HepG2 (cell line): ENCODE measurements around the gene TUBB4B. TPM values are rescaled to one million over a fixed set of nuclear protein-coding genes. Genes with fewer than 3 reads are reported as not detected.
A peak's percentile ranks its signal among the peaks of the same experiment; 100 is the strongest.

Source experiments
- ATAC-seq: fragments of 200-7000 bp; cut with Tn5 transposase; 3 replicates; pipeline ENCODE4 v1.9.1; 2020; ENCODE audit warnings: mild to moderate bottlenecking, moderate library complexity
- BruUV-seq: library from RNA; stranded (reverse); fragments of 400-500 nt; replicated peaks from 2 replicates; lab custom pipeline; 2021; lab: Mats Ljungman, UMichigan
- CTCF ChIA-PET: fragments of 300-600 bp; formaldehyde crosslinking; extraction: SDS; loops from one replicate; lab custom pipeline; 2021; ENCODE audit warnings: low total read pairs, inconsistent platforms, low intra/inter-chr PET ratio; lab: Yijun Ruan, JAX
- POLR2A ChIA-PET: fragments of 350-600 bp; sonication (Branson Sonifier 250); formaldehyde crosslinking; loops from one replicate; lab custom pipeline; 2020; ENCODE audit warnings: antibody characterized with exemption, inconsistent platforms; lab: Yijun Ruan, JAX
- DNase-seq: peaks from one replicate; pipeline ENCODE4 v3.0.0-alpha.2; 2015; ENCODE audit warnings: low spot score
- FAIRE-seq: peaks from 3 replicates; lab custom pipeline; 2011; peaks lifted over from hg19 to GRCh38; lab: Jason Lieb, UNC
- H2AFZ ChIP-seq: one replicate; pipeline ENCODE4 v1.6.1; 2011; ENCODE audit warnings: low read length, inconsistent platforms
- H3K27ac ChIP-seq: fragments of 300-600 bp; 3 replicates; pipeline ENCODE4 v1.8.0; 2011; ENCODE audit warnings: mixed run types, mild to moderate bottlenecking, mixed read lengths, low read length, inconsistent platforms; ENCODE audit not compliant: insufficient read depth; ENCODE audit errors: extremely low read length
- H3K27me3 ChIP-seq, 2 experiments: fragments of 200-600 bp in 1 of 2; 2 replicates in 1 of 2; 3 replicates in 1 of 2; pipeline versions ENCODE4 v1.6.0 to v1.8.0; 2011; ENCODE audit warnings: low read length in 2 of 2, mild to moderate bottlenecking in 2 of 2, moderate library complexity in 2 of 2, inconsistent platforms in 1 of 2; ENCODE audit not compliant: insufficient read depth in 2 of 2, control insufficient read depth in 1 of 2
- H3K36me3 ChIP-seq, 2 experiments: fragments of 200-600 bp in 1 of 2; replicated peaks in 1 of 2; 2 replicates in 1 of 2; 3 replicates in 1 of 2; pipeline versions ENCODE4 v1.5.1 to v1.8.0; 2011; ENCODE audit warnings: low read length in 2 of 2, inconsistent platforms in 1 of 2; ENCODE audit not compliant: insufficient read depth in 2 of 2, control insufficient read depth in 1 of 2
- H3K4me1 ChIP-seq: 2 replicates; pipeline ENCODE4 v1.5.1; 2012; ENCODE audit warnings: low read length, inconsistent platforms; ENCODE audit not compliant: insufficient read depth
- H3K4me2 ChIP-seq: 2 replicates; pipeline ENCODE4 v1.6.0; 2011; ENCODE audit warnings: low read depth, low read length, inconsistent platforms
- H3K4me3 ChIP-seq, 3 experiments: fragments of 200-600 bp in 1 of 3; sonication (generic), shearing (Covaris generic) in 1 of 3; replicated peaks in 1 of 3; 2 replicates each; pipeline ENCODE4 v1.5.1; 2011 to 2016; ENCODE audit warnings: low read length in 3 of 3, inconsistent platforms in 2 of 3, low read depth in 2 of 3, mild to moderate bottlenecking in 2 of 3, control low read depth in 1 of 3, mixed read lengths in 1 of 3; ENCODE audit not compliant: insufficient read depth in 1 of 3
- H3K79me2 ChIP-seq: one replicate; pipeline ENCODE4 v1.6.1; 2011; ENCODE audit warnings: low read length, inconsistent platforms; ENCODE audit not compliant: insufficient read depth
- H3K9ac ChIP-seq: 2 replicates; pipeline ENCODE4 v1.6.0; 2011; ENCODE audit warnings: mild to moderate bottlenecking, low read depth, low read length, inconsistent platforms; ENCODE audit not compliant: insufficient read depth
- H3K9me3 ChIP-seq: 2 replicates; pipeline ENCODE4 v1.5.1; 2012; ENCODE audit warnings: mild to moderate bottlenecking, low read length
- H4K20me1 ChIP-seq: 2 replicates; pipeline ENCODE4 v1.6.0; 2011; ENCODE audit warnings: inconsistent platforms, mild to moderate bottlenecking, low read length, moderate library complexity; ENCODE audit not compliant: insufficient read depth
- ARHGAP35 ChIP-seq: sonication (generic); formaldehyde crosslinking; IDR thresholded peaks from 2 replicates; pipeline ENCODE4 v1.9.0; 2022; ENCODE audit warnings: mild to moderate bottlenecking, inconsistent platforms, moderate library complexity, missing genetic modification reagents, borderline replicate concordance
- ZBTB20 ChIP-seq: sonication (generic); formaldehyde crosslinking; IDR thresholded peaks from 2 replicates; pipeline ENCODE4 v1.8.1; 2023; ENCODE audit warnings: missing genetic modification reagents, low read depth, mild to moderate bottlenecking, borderline replicate concordance
- ZBTB38 ChIP-seq: sonication (generic); formaldehyde crosslinking; IDR thresholded peaks from 2 replicates; pipeline ENCODE4 v1.5.1; 2020; ENCODE audit warnings: mild to moderate bottlenecking, missing genetic modification reagents
- ZNF136 ChIP-seq: sonication (generic); formaldehyde crosslinking; IDR thresholded peaks from 2 replicates; pipeline ENCODE4 v1.8.1; 2022; ENCODE audit warnings: low read depth, mild to moderate bottlenecking, moderate library complexity, missing genetic modification reagents
- ZNF24 ChIP-seq: fragments of 450-650 bp; IDR thresholded peaks from 2 replicates; pipeline ENCODE4 v1.6.1; 2017; ENCODE audit warnings: antibody characterized with exemption, mild to moderate bottlenecking
- ZNF720 ChIP-seq: sonication (generic); formaldehyde crosslinking; IDR thresholded peaks from 2 replicates; pipeline ENCODE4 v1.4.0; 2020; ENCODE audit warnings: missing genetic modification reagents
- WGBS: methylation state at CpG from one replicate; pipeline ENCODE4 v1.1.6; 2017; ENCODE audit warnings: low lambda C conversion rate; 5-methylcytosine and 5-hydroxymethylcytosine counted together
- in situ Hi-C: cut with HindIII; loops from 2 replicates; pipeline ENCODE4 v1.10.0; 2017; ENCODE audit warnings: low pct_unique_long_range_greater_than_20kb; ENCODE audit not compliant: extremely low pct_ligation_motif_present
- intact Hi-C: fragments of 100-400 bp; cut with micrococcal nuclease; formaldehyde crosslinking; loops from one replicate; pipeline ENCODE4 v1.10.0; 2022; ENCODE audit not compliant: unreplicated experiment
- polyA plus RNA-seq, 8 experiments: library from polyadenylated mRNA; depleted of rRNA in 3 of 8; stranded (reverse) in 7 of 8; unstranded in 1 of 8; fragments of >200 nt; fragmentation: Illumina TruSeq in 4 of 8; extraction: Trizol in 4 of 8; gene quantifications; 2 replicates each; pipeline versions ENCODE4 v1.2.1 to v1.2.3, GENCODE V29; 2011 to 2016; ENCODE audit warnings: low read depth in 4 of 8, missing spikeins in 1 of 8, mixed read lengths in 1 of 8; ENCODE audit not compliant: insufficient read depth in 1 of 8
- total RNA-seq, 5 experiments: library from RNA; depleted of rRNA; stranded (reverse); fragments of >200 nt; fragmentation: Illumina TruSeq; extraction: Trizol; gene quantifications; 2 replicates each; pipeline ENCODE4 v1.2.3, GENCODE V29; 2016; ENCODE audit warnings: low read depth in 1 of 5
- TF ChIP-seq, protein P1 (sequence below): sonication (generic); formaldehyde crosslinking; IDR thresholded peaks from 2 replicates; pipeline ENCODE4 v1.8.0; 2022; ENCODE audit warnings: missing genetic modification reagents, low read depth, mild to moderate bottlenecking, borderline replicate concordance
- TF ChIP-seq, protein P2 (sequence below): sonication (generic); formaldehyde crosslinking; IDR thresholded peaks from 2 replicates; pipeline ENCODE4 v1.4.0; 2020; ENCODE audit warnings: missing genetic modification reagents, mild to moderate bottlenecking, borderline replicate concordance

Gene TUBB4B
- total and polyA plus RNA-seq, 2 of the 13 experiments (the other 11 are each of a cell fraction or from before 2014, with no cell fraction given), result 182 to 412 TPM

DNA sequence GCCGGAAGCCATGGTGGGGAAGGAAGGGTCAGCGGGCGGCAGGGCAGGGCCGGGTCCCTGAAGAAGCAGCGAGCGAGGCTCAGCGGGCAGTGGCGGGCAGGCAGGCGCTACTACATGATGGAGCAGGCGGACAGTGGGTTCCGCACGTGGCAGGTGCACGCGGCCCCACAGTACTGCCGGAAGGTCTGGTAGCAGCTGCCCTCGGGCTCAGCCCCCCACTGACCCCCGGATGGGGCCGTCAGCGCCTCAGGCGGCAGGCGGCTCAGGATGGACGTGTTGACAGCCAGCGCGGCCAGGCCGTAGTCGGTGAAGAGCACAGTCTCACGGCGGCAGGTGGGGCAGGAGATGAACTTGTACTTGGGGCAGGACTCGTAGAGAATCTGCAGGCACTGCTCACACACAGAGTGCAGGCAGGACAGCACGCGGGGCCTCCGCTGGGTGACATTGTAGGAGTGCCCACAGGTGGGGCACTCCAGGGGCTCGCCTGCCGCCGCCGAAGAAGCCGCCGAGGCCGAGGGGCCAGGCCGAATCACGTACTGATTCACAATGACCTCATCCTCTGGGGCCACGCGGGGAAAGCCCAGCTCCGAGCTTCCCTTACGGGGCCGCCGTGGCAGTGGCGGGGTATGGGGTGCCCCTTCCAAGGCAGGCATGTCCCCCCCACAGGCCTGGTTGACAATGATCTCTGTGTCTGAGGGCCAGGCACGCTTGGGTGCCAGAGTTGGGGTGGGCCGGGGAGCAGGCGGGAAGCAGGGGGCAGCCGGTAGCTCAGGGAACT, 20.6 kb upstream of the TUBB4B start (continued):
- TF ChIP-seq ZBTB38, result peak; percentile 84
- TF ChIP-seq, all 625 proteins: peak for 13

DNA sequence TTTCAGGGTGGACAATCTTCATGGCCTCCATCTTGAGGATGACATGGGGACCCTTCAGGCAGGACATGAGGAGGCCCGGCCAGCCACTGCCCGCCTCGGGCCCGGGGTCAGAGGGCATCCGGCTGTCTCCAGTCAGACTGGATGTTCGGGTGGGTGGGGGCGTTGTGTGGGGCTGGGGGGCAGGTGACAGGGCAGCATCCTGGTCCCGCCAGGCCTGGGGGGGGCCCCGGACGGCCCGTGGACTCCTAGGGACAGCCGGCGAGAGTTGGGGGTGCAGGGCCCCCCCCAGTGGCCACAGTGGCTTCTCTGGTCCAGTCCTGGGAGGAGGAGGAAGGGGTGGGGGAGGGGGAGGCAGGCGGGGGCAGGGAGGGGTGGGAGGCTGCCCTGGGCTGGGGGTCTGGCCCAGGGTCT, 20.0 kb upstream of the TUBB4B start:
- Histone ChIP-seq H3K9ac (peak overlapping the region; percentile 57; the same call in 1 of the 2 replicates), H3K9me3 (no peaks in the 10 kb centered on the region), H2AFZ (no peak overlapping the region), H4K20me1 (peaks cover 4% of the 10 kb centered on the region; the same call in 1 of the 2 replicates), H3K4me2 (peak overlapping the region; percentile 56), H3K36me3 (no peaks in the 10 kb centered on the region), H3K4me1 (peaks cover 58% of the 10 kb centered on the region), H3K27ac (peak overlapping the region; percentile 65), H3K4me3 (peak overlapping the region in 2 of 3 experiments; percentile 55 to 64; a peak in 3 of 6 replicates), H3K27me3 (no peaks in the 10 kb centered on the region; a peak in 1 of 5 replicates), H3K79me2 (peaks cover 3% of the 10 kb centered on the region)
- no CpG with 5 or more reads among the region's 14 CpGs for WGBS
- ChIA-PET POLR2A (interaction anchor here (0.6 to 13.4 kb wide), 8 partner anchors 13 to 134 kb away, joined by 3 to 225 read pairs (median 24); partner anchors contain the start of genes MAN1B1, NDOR1, TMEM203 and TPRN), CTCF (no interaction called here)
- TF ChIP-seq, protein P1, sequence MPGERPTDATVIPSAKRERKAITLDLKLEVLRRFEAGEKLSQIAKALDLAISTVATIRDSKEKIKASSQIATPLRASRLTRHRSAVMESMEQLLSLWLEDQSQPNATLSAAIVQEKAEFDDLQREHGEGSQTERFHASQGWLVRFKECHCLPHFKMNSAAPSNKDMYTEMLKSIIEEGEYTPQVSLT, result no peak
- TF ChIP-seq ZNF720 (CRISPR knock-in tag), result no peak
- no peak for TF ChIP-seq ZBTB20 (CRISPR knock-in tag)
- TF ChIP-seq ARHGAP35 (CRISPR knock-in tag), result no peak
- TF ChIP-seq, protein P2, sequence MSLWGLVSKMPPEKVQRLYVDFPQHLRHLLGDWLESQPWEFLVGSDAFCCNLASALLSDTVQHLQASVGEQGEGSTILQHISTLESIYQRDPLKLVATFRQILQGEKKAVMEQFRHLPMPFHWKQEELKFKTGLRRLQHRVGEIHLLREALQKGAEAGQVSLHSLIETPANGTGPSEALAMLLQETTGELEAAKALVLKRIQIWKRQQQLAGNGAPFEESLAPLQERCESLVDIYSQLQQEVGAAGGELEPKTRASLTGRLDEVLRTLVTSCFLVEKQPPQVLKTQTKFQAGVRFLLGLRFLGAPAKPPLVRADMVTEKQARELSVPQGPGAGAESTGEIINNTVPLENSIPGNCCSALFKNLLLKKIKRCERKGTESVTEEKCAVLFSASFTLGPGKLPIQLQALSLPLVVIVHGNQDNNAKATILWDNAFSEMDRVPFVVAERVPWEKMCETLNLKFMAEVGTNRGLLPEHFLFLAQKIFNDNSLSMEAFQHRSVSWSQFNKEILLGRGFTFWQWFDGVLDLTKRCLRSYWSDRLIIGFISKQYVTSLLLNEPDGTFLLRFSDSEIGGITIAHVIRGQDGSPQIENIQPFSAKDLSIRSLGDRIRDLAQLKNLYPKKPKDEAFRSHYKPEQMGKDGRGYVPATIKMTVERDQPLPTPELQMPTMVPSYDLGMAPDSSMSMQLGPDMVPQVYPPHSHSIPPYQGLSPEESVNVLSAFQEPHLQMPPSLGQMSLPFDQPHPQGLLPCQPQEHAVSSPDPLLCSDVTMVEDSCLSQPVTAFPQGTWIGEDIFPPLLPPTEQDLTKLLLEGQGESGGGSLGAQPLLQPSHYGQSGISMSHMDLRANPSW (CRISPR knock-in tag), result no peak
- TF ChIP-seq ZNF136 (CRISPR knock-in tag), result no peak
- TF ChIP-seq ZNF24, result no peak
- FAIRE-seq (no peak), DNase-seq (no peak), ATAC-seq (no peak)
- intact Hi-C loops (no loop called here), in situ Hi-C loops (no loop called here)
- no TSS peak for BruUV-seq
